ENCODE results near the gene MCM8. TPM values are rescaled to one million over a fixed set of nuclear protein-coding genes. Genes with fewer than 3 reads are reported as not detected.

Gene MCM8
- total RNA-seq, 1 experiment from 2014 or later = 34.3 TPM

DNA sequence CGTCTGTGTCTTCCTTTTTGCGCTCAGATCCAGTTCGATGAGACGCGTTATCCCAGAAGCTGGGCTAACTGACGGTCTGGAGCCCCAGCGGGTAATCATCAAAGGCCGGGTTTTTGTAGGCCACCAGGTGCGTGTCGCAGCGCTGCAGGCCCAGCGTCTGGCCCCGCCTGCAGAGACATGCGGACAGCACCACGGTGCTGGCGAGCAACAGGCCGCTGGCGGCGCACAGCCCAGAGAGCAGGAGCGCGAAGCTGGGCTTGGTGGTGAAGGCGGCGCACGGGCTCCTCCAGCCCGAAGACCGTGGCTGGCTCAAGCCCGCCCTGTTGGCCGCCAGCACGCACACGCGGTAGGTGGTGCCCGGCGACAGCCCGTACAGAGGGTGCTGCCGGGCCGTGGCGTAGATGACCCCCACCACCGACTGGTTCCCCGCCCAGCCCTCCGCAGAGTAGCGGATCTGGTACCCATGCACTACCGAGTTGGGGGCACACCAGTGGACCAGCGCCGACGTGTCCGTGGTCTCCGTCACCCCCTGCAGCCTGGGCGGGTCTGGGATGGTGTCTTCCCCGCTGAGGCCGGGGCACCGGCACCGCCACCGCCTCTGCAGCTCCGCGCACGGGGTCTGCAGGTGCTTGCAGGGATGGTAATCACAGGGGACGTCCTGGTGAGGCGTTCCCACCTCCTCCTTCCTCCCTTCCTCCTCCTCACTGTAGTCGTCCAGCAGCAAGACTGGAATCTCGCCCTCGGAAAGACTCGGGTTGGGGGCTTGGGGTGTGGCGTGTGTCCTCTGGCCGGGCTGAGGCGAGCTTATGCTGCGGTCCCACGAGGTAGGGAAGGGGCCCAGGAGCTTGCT, 90.7 kb downstream of the MCM8 start:
- DNase-seq (ENCODE audit: low read depth) = no peak

GRCh38 chr20:6041808-6042265, 91.4 kb downstream of the MCM8 start:
- DNase-seq (ENCODE audit: low read depth) = no peak

DNA sequence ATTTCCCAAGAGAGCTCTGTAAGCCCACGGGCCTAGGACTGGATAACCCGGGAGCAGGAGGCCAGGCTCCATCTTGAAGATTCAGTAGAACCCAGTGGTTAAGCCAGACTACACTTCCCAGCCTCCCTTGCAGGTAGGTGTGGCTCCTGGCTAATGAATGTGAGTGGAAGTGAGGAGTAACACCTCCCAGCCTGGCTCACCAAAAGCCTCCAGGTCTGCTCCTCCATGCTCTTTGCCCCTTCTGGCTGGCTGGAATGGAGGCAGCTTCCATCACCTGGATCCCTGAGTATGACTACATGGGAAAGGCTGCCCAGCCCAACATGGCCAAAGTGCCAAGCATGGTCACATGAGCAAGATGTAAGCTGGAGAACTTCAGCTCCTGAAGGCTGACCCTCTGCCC, 93.7 kb downstream of the MCM8 start:
- DNase-seq (ENCODE audit: low read depth) = no peak

DNA sequence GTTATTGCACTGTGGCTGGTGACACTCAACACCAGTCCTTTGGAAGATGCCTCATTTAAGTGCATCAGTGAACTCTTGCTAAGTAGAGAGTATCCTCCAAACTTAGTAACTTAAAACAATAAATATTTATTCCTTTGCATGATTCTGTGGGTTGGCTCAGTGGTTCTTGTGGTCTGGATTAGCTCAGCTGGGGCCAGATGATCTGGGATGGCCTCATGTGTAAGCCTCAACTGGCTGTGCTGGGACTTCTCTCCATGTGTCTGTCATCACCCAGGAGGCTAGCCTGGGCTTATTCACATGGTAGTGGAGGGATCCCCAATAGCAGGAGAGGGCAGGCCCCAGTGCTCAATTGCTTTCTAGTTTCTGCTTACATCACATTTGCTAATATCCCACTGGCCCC, 95.1 kb downstream of the MCM8 start:
- peak; percentile 81 for DNase-seq (ENCODE audit: low read depth)

GRCh38 chr20:6046432-6046831, 96.0 kb downstream of the MCM8 start:
- no peak for DNase-seq (ENCODE audit: low read depth)

DNA sequence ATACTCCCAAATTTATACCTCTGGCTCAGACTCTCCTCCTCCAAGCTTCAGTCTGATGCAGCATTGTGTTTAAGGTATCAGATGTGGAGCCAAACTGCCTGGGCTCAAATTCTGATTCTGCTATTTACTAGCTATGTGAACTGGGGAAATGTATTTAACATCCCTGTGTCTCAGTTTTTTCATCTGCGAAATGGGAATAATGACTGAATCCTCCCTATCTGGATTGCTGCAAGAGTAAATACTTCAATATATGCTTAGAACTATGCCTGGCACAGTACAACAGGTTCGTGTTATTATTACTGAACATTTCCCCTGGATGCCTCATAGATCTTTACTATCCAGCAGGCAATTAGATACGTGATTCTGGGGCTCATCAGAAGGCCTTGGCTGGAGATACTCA, 97.9 kb downstream of the MCM8 start:
- no peak for DNase-seq (ENCODE audit: low read depth)

Other genes starting within 250 kb of the MCM8 start
- gene SHLD1, start 200.3 kb upstream of the MCM8 start, total RNA-seq (2014; rRNA removed) = 2.5 and 2.6 TPM in 2 replicates
- gene CHGB, start 39.1 kb upstream of the MCM8 start, total RNA-seq (2014; rRNA removed) = 0.90 and 2.0 TPM in 2 replicates
- gene TRMT6, start 119 bp upstream of the MCM8 start, total RNA-seq (2014; rRNA removed) = 38.9 and 40.7 TPM in 2 replicates
- gene CRLS1, start 55.5 kb downstream of the MCM8 start, total RNA-seq (2014; rRNA removed) = 33.0 and 37.8 TPM in 2 replicates
- gene LRRN4, start 103.4 kb downstream of the MCM8 start, total RNA-seq (2014; rRNA removed) = not detected in 2 replicates
- 6.1 and 8.3 TPM in 2 replicates for gene FERMT1, start 172.4 kb downstream of the MCM8 start, total RNA-seq (2014; rRNA removed)

All from LHCN-M2 (cell line).